A549 treated with AZD9567 at 1 μM for 4 hours (cell line): ENCODE results near the gene DDIT4L. TPM values are rescaled to one million over a fixed set of nuclear protein-coding genes. Genes with fewer than 3 reads are reported as not detected.

Source experiments
- total RNA-seq: library from RNA; stranded (reverse); fragments of 200-300 nt; extraction: Qiagen RNA extraction; gene quantifications from 5 replicates; pipeline ENCODE4 v1.2.3, GENCODE V29; 2022; ENCODE audit not compliant: insufficient read depth

Gene DDIT4L, protein sequence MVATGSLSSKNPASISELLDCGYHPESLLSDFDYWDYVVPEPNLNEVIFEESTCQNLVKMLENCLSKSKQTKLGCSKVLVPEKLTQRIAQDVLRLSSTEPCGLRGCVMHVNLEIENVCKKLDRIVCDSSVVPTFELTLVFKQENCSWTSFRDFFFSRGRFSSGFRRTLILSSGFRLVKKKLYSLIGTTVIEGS
- total RNA-seq: 0.22 to 0.55 TPM (median 0.28 TPM) in 4 of 5 replicates, not detected in the other

DNA sequence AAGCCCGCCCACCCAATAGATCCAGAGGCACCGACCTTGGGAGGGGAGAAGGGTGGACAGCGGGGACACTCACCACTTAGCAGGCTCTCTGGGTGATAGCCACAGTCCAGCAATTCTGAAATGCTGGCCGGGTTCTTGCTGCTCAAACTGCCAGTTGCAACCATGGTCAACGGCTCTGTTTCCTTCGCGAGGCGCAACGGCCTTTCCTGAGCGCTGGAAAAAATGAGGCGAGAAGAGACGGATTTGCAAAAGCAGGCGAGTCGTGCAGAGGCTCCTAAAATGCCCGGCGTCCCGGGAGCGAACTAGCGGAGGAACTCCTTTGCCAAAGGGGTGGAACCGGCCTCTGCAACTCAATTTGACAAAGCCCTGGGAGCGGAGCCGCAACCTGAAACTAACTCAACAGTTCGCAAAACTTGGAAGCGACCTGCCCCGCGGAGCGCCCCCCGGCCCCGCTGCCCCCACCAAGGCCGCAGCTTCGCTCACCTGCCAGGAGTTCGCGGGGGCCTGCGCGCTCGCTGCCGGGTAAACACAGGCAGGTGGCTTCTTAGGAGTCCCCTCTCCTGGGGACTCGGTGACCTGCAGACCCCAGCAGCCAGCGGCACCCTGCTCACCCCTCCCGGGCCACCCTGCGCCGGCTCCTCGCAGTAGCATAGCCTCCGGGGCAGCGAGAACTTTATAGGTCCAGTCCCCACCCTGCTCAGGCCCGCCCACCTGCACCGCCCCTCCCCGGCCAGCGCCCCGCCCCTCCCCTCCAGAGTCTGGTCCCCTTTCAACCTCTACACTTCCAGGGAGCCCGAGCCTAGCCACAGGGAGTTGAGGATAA lies at the start of gene DDIT4L:
Gene DDIT4L, minus strand, starts transcription at position 649 of the 823 bp plus-strand sequence. Its CDS starts 485 bp downstream, at position 164.

Other genes starting within 250 kb of the DDIT4L start
- gene DNAJB14, start 243.8 kb downstream of the DDIT4L start, total RNA-seq: 10.7 to 16.7 TPM (median 15.2 TPM) in 5 replicates
- 640 to 713 TPM (median 659 TPM) in 5 replicates for gene H2AZ1, start 240.2 kb downstream of the DDIT4L start, total RNA-seq